Bronchial epithelial cell (primary cell): ENCODE results near the gene RFWD3. TPM values are rescaled to one million over a fixed set of nuclear protein-coding genes. Genes with fewer than 3 reads are reported as not detected.

ENCODE experiments used
- DNase-seq: peaks from one replicate; pipeline ENCODE4 v3.0.0-alpha.2; 2010; ENCODE audit warnings: low read depth
- FAIRE-seq: peaks from 2 replicates; lab custom pipeline; 2011; peaks lifted over from hg19 to GRCh38; lab: Jason Lieb, UNC
- H3K27me3 ChIP-seq: 2 replicates; pipeline ENCODE4 v1.5.1; 2011; ENCODE audit warnings: low read length; ENCODE audit not compliant: control insufficient read depth, insufficient read depth
- H3K36me3 ChIP-seq: 2 replicates; pipeline ENCODE4 v1.5.1; 2011; ENCODE audit warnings: low read length; ENCODE audit not compliant: control insufficient read depth, insufficient read depth
- H3K4me3 ChIP-seq: 2 replicates; pipeline ENCODE4 v1.5.1; 2011; ENCODE audit warnings: mild to moderate bottlenecking, low read depth, low read length, control low read depth
- CTCF ChIP-seq: IDR thresholded peaks from 2 replicates; pipeline ENCODE4 v1.5.1; 2011; ENCODE audit warnings: mild to moderate bottlenecking, moderate library complexity, low read length, control low read depth, inconsistent platforms; ENCODE audit not compliant: insufficient read depth, severe bottlenecking
- total RNA-seq: library from RNA; depleted of rRNA; stranded (reverse); fragments of >200 nt; gene quantifications from 2 replicates; pipeline ENCODE4 v1.2.1, GENCODE V29; 2014

The RFWD3 gene
- total RNA-seq, 1 donor from 2014 or later: 11.6 TPM

- DNase-seq: no peak
- no peak for TF ChIP-seq CTCF
- FAIRE-seq: no peak
These were observed 14.4 kb downstream of the RFWD3 start for GRCh38 chr16:74652249-74652648.

GRCh38 chr16:74651841-74652240 lies 14.8 kb downstream of the RFWD3 start:
- DNase-seq (peak; percentile 66), FAIRE-seq (no peak)
- Histone ChIP-seq H3K36me3 (peaks cover 7% of the 10 kb centered on the region), H3K27me3 (no peaks in the 10 kb centered on the region), H3K4me3 (no peak overlapping the region)
- TF ChIP-seq CTCF: no peak

More at GRCh38 chr16:74652249-74652648, 14.4 kb downstream of the RFWD3 start:
- Histone ChIP-seq H3K36me3 (peaks cover 7% of the 10 kb centered on the region), H3K27me3 (no peaks in the 10 kb centered on the region), H3K4me3 (no peak overlapping the region)

GRCh38 chr16:74650966-74651567 lies 15.6 kb downstream of the RFWD3 start:
- H3K27me3 ChIP-seq: no peaks in the 10 kb centered on the region
- DNase-seq (no peak), FAIRE-seq (no peak)
- H3K36me3 ChIP-seq: peaks cover 7% of the 10 kb centered on the region
- peak; percentile 26 for TF ChIP-seq CTCF
- no peak overlapping the region for H3K4me3 ChIP-seq

GRCh38 chr16:74649839-74650504 lies 16.7 kb downstream of the RFWD3 start:
- FAIRE-seq: no peak
- no peaks in the 10 kb centered on the region for H3K27me3 ChIP-seq
- no peak for DNase-seq
- peaks cover 7% of the 10 kb centered on the region for H3K36me3 ChIP-seq
- no peak for TF ChIP-seq CTCF
- no peak overlapping the region for H3K4me3 ChIP-seq

GRCh38 chr16:74641969-74642368 lies 24.7 kb downstream of the RFWD3 start:
- no peak overlapping the region for H3K4me3 ChIP-seq
- peaks cover 8% of the 10 kb centered on the region for H3K36me3 ChIP-seq
- no peaks in the 10 kb centered on the region for H3K27me3 ChIP-seq
- FAIRE-seq: no peak
- no peak for TF ChIP-seq CTCF
- no peak for DNase-seq
